RWPE2 (cell line): ENCODE results near the gene SLC12A3.

ENCODE experiments used
- ATAC-seq: fragments of 200-7000 bp; cut with Tn5 transposase; 3 replicates; pipeline ENCODE4 v1.9.1; 2021; ENCODE audit warnings: low read depth
- DNase-seq: peaks from one replicate; pipeline ENCODE4 v3.0.0-alpha.2; 2020; ENCODE audit warnings: low spot score
- H3K27ac ChIP-seq: fragments of 450-650 bp; 2 replicates; pipeline ENCODE4 v1.5.1; 2017; ENCODE audit warnings: mild to moderate bottlenecking; ENCODE audit not compliant: poor library complexity, severe bottlenecking
- H3K27me3 ChIP-seq: fragments of 250-450 bp; sonication (Bioruptor Pico); 2 replicates; pipeline ENCODE4 v1.5.1; 2021; ENCODE audit warnings: mild to moderate bottlenecking, moderate library complexity; ENCODE audit not compliant: insufficient read depth, poor library complexity, severe bottlenecking
- H3K36me3 ChIP-seq: fragments of 250-450 bp; sonication (Bioruptor Pico); 2 replicates; pipeline ENCODE4 v1.5.1; 2020; ENCODE audit warnings: low read depth, mild to moderate bottlenecking, moderate library complexity
- H3K4me1 ChIP-seq: fragments of 250-450 bp; sonication (Bioruptor Pico); 2 replicates; pipeline ENCODE4 v1.5.1; 2021; ENCODE audit warnings: mild to moderate bottlenecking, moderate library complexity; ENCODE audit not compliant: insufficient read depth, poor library complexity, severe bottlenecking
- H3K4me3 ChIP-seq: fragments of 250-450 bp; sonication (Bioruptor Pico); 2 replicates; pipeline ENCODE4 v1.5.1; 2021; ENCODE audit warnings: mild to moderate bottlenecking, moderate library complexity; ENCODE audit not compliant: severe bottlenecking
- H3K9me3 ChIP-seq: fragments of 250-450 bp; sonication (Bioruptor Pico); 2 replicates; pipeline ENCODE4 v1.5.1; 2021; ENCODE audit warnings: mild to moderate bottlenecking, moderate library complexity; ENCODE audit not compliant: severe bottlenecking
- CTCF ChIP-seq: fragments of 450-650 bp; IDR thresholded peaks from one replicate; pipeline ENCODE4 v1.5.1; 2017; ENCODE audit warnings: mild to moderate bottlenecking, moderate library complexity; ENCODE audit not compliant: poor library complexity, severe bottlenecking

Gene SLC12A3

GRCh38 chr16:56864960-56865359 lies at the start of gene SLC12A3:
Gene SLC12A3 (plus strand): TSS chr16:56865207. CDS start chr16:56865236, 29 bp downstream.
- DNase-seq (no peak), ATAC-seq (no peak)
- no peak within 1 kb of the TSS for H3K27ac ChIP-seq
- H3K27me3 ChIP-seq, result no peaks in the 10 kb centered on the region
- TF ChIP-seq CTCF, result no peak
- no peaks in the 10 kb centered on the region for H3K9me3 ChIP-seq
- no peaks in the 10 kb centered on the region for H3K4me1 ChIP-seq
- H3K4me3 ChIP-seq, result no peak within 1 kb of the TSS
- no peaks in the 10 kb centered on the region for H3K36me3 ChIP-seq

- no peak for TF ChIP-seq CTCF
- H3K4me1 ChIP-seq, result peaks cover 29% of the 10 kb centered on the region
- no peaks in the 10 kb centered on the region for H3K27me3 ChIP-seq
- no peak overlapping the region for H3K27ac ChIP-seq
- DNase-seq (no peak), ATAC-seq (no peak)
- H3K9me3 ChIP-seq, result no peaks in the 10 kb centered on the region
- peaks cover 18% of the 10 kb centered on the region for H3K36me3 ChIP-seq
- no peak overlapping the region for H3K4me3 ChIP-seq
Observed at GRCh38 chr16:56815721-56816120, 49.3 kb upstream of the SLC12A3 start.

- Histone ChIP-seq H3K27me3 (no peaks in the 10 kb centered on the region), H3K36me3 (peaks cover 28% of the 10 kb centered on the region), H3K9me3 (no peaks in the 10 kb centered on the region), H3K4me1 (peaks cover 28% of the 10 kb centered on the region), H3K27ac (no peak overlapping the region), H3K4me3 (no peak overlapping the region)
- DNase-seq (no peak), ATAC-seq (no peak)
- no peak for TF ChIP-seq CTCF
Observed at GRCh38 chr16:56817056-56817455, 48.0 kb upstream of the SLC12A3 start.

- ATAC-seq (no peak), DNase-seq (no peak)
- Histone ChIP-seq H3K27ac (no peak overlapping the region), H3K27me3 (no peaks in the 10 kb centered on the region), H3K4me1 (peaks cover 19% of the 10 kb centered on the region), H3K9me3 (no peaks in the 10 kb centered on the region), H3K4me3 (no peak overlapping the region), H3K36me3 (peaks cover 33% of the 10 kb centered on the region)
- no peak for TF ChIP-seq CTCF
Observed at GRCh38 chr16:56817938-56818337, 47.1 kb upstream of the SLC12A3 start.

GRCh38 chr16:56823081-56823733 lies 41.8 kb upstream of the SLC12A3 start:
- no peaks in the 10 kb centered on the region for H3K4me1 ChIP-seq
- ATAC-seq (no peak), DNase-seq (no peak)
- no peak overlapping the region for H3K4me3 ChIP-seq
- peaks cover 74% of the 10 kb centered on the region for H3K36me3 ChIP-seq
- no peaks in the 10 kb centered on the region for H3K27me3 ChIP-seq
- H3K9me3 ChIP-seq, result no peaks in the 10 kb centered on the region
- no peak for TF ChIP-seq CTCF
- H3K27ac ChIP-seq, result no peak overlapping the region
